Measurements from ENCODE around the gene ATP2B3. TPM values are rescaled to one million over a fixed set of nuclear protein-coding genes. Genes with fewer than 3 reads are reported as not detected.
A peak's percentile ranks its signal among the peaks of the same experiment; 100 is the strongest.

ATP2B3 gene
- total RNA-seq, 1 experiment from 2014 or later = 0.35 TPM

DNA sequence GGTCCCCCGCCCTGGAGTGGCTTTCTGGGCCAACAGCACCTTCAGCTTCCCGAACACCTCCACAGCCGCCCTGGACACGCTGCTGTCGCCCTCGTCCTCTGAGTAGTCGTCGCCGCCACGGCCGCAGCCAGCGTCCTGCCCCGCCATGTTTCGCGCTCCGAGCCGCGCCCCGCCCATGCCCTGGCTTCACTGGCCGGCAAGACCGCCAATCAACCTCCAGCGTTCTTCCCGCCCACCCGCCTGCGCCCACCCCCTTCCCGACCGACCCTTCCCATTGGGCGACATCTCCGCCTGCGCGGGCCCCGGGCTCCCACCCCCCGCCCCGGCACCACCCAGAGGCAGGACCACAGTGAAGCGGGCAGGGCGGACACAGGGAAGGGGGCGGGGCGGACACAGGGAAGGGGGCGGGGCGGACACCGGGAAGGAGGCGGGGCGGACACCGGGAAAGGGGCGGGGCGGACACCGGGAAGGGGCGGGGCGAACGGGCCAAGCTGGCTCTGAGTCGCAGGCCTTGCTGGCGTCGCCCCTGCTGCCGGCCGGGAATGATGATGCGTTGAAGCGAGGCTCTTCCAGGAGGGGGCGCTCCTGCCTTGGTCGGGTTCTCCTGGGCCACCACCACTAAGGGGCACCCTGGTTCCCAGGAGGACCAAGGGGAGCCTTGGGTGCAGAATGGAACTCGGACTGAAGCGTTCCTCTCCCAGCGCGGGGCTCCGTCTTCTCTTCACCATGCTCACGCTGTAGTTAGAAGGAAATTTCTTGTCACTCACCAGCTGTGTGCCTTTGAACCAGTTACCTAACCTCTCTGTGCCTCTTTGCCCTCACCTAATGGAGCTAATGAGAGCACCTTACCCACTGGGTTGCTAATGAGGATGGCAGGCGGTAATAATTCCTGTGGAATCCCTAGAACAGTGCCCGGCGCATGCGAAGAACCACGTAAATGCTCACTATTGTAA lies 46.8 kb upstream of the ATP2B3 start, which contains the start of gene HAUS7:
Gene HAUS7, minus strand, starts transcription at position 166 of the 953 bp plus-strand sequence. Its CDS starts 19 bp downstream, at position 147.
- Mint-ChIP-seq H3K4me3 (peak within 1 kb of the TSS; percentile 81 to 87), H3K4me1 (no peaks in the 10 kb centered on the region; a peak in 1 of 4 replicates), H3K9me3 (peaks cover 46 to 79% of the 10 kb centered on the region in 2 experiments), H3K27me3 (ENCODE audit: low read depth) (peaks cover 25% of the 10 kb centered on the region), H3K36me3 (ENCODE audit: insufficient read depth in 1 of 3, low read depth in 3 of 3) (peaks cover 11 to 17% (median 16%) of the 10 kb centered on the region in 3 experiments), H3K27ac (no peak within 1 kb of the TSS)
- DNase-seq = peak; percentile 94
- no peak within 1 kb of the TSS for H2BK5ac ChIP-seq (ENCODE audit: insufficient read length, low read length)
- no peaks in the 10 kb centered on the region for H4K20me1 ChIP-seq (ENCODE audit: control insufficient read depth, insufficient read depth, insufficient read length)
- no peak within 1 kb of the TSS for H2BK15ac ChIP-seq (ENCODE audit: low read depth, low read length)
- H3K9ac ChIP-seq (ENCODE audit: extremely low read depth, insufficient read length, low read length) = peak within 1 kb of the TSS; percentile 72
- no peak within 1 kb of the TSS for H3K4ac ChIP-seq (ENCODE audit: low read depth, low read length)
- no peaks in the 10 kb centered on the region for H3K79me1 ChIP-seq (ENCODE audit: insufficient read depth, low read depth, low read length, poor library complexity, severe bottlenecking)
- peak; percentile 77 for TF ChIP-seq CTCF (conservative IDR thresholded peaks at IDR 0.05)
- no peak within 1 kb of the TSS for H3K27ac ChIP-seq (ENCODE audit: insufficient read length, low read depth, low read length)
- peak within 1 kb of the TSS; percentile 62 for H3K18ac ChIP-seq (ENCODE audit: insufficient read length, low read depth, low read length)
- H3K27me3 ChIP-seq (ENCODE audit: insufficient read depth, low read length) = no peaks in the 10 kb centered on the region
- H3K79me2 ChIP-seq (ENCODE audit: insufficient read depth, low read length) = no peaks in the 10 kb centered on the region; the same call in 1 of the 2 replicates
- no peak within 1 kb of the TSS for H2AK5ac ChIP-seq (ENCODE audit: insufficient read length, low read length)
- H3K9me3 ChIP-seq (ENCODE audit: control insufficient read depth, low read depth, low read length) = peaks cover 14% of the 10 kb centered on the region
- no peak within 1 kb of the TSS for H3K23ac ChIP-seq (ENCODE audit: insufficient read length, low read depth, low read length)
- H3K4me1 ChIP-seq (ENCODE audit: insufficient read depth, low read length) = no peaks in the 10 kb centered on the region; the same call in 1 of the 2 replicates
- H4K8ac ChIP-seq (replicated peaks; ENCODE audit: insufficient read length, low read depth, low read length) = no peak within 1 kb of the TSS
- WGBS (ENCODE audit: extremely low coverage, insufficient read length, low lambda C conversion rate) = no CpG with 5 or more reads among the region's 70 CpGs
- H2BK20ac ChIP-seq (ENCODE audit: low read depth, low read length, poor library complexity, severe bottlenecking) = no peak within 1 kb of the TSS
- H4K5ac ChIP-seq (ENCODE audit: insufficient read length, low read depth, low read length) = no peak within 1 kb of the TSS
- no peak within 1 kb of the TSS for H2BK12ac ChIP-seq (ENCODE audit: insufficient read length, low read depth, low read length)
- peaks cover 9% of the 10 kb centered on the region for H3K23me2 ChIP-seq (ENCODE audit: insufficient read length, low read depth, low read length, poor library complexity, severe bottlenecking)
- no peak within 1 kb of the TSS for H3K56ac ChIP-seq (ENCODE audit: insufficient read length, low read depth, low read length)
- no peak within 1 kb of the TSS for H3T11ph ChIP-seq (ENCODE audit: low read length)
- H3K14ac ChIP-seq (ENCODE audit: insufficient read depth, low read length) = no peak within 1 kb of the TSS
- H3K4me2 ChIP-seq (ENCODE audit: insufficient read depth, insufficient read length, low read length) = peak within 1 kb of the TSS; percentile 77
- no peak within 1 kb of the TSS for H2BK120ac ChIP-seq (ENCODE audit: low read depth, low read length, poor library complexity, severe bottlenecking)
- H4K91ac ChIP-seq (ENCODE audit: insufficient read length, low read depth, low read length) = no peak within 1 kb of the TSS
- H2AFZ ChIP-seq (ENCODE audit: low read length) = no peak within 1 kb of the TSS

Measured in H9 (cell line).